Measurements from ENCODE around the gene HMMR. TPM values are rescaled to one million over a fixed set of nuclear protein-coding genes. Genes with fewer than 3 reads are reported as not detected.

HMMR gene
- total and polyA plus RNA-seq, 9 of the 15 experiments (the other 6 are each of a cell fraction or from before 2014, with no cell fraction given), result 74.9 to 133 (median 90.8) TPM

DNA sequence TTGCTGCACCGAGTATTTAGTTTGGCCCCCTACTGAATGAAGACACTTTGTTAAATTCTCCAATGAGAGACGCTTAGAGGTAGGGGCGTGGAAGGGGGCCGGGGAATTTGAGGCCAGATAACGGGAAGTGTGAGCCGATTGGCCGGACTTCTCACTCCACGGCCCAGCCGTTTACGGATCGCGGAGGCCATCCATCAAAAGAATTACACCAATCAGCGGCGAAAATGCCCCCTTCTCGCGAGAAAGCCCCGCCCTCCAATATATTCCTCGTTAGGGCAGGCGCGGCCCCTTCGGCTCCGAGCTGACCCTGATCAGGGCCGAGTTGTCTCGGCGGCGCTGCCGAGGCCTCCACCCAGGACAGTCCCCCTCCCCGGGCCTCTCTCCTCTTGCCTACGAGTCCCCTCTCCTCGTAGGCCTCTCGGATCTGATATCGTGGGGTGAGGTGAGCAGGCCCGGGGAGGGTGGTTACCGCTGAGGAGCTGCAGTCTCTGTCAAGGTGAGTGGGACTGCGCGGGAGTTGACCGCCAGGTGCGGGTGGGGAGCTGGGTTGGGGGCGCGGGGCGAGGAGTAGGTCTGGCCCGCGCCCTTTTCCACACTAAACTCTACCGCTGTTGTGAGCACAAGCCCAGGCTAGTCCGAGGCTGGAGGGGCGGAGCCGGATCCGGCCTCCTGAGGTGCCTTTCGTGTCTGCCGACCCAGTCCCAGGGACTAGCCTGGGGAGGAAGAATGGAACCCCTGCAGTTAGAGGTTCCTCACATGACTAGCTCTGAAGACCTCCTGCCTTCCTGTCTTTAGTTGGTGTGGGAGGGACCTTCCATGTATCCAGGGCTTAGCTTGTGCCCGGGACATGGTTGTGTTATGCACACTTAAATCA is 22.9 kb upstream of the HMMR start, which contains the start of gene CCNG1 (continued):
- no peak for TF ChIP-seq FOXK1 (CRISPR knock-in tag; IDR thresholded peaks at IDR 0.05; ENCODE audit: borderline replicate concordance)
- TF ChIP-seq, protein P1, sequence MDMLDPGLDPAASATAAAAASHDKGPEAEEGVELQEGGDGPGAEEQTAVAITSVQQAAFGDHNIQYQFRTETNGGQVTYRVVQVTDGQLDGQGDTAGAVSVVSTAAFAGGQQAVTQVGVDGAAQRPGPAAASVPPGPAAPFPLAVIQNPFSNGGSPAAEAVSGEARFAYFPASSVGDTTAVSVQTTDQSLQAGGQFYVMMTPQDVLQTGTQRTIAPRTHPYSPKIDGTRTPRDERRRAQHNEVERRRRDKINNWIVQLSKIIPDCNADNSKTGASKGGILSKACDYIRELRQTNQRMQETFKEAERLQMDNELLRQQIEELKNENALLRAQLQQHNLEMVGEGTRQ (CRISPR knock-in tag; IDR thresholded peaks at IDR 0.05), result no peak
- TF ChIP-seq, protein P2, sequence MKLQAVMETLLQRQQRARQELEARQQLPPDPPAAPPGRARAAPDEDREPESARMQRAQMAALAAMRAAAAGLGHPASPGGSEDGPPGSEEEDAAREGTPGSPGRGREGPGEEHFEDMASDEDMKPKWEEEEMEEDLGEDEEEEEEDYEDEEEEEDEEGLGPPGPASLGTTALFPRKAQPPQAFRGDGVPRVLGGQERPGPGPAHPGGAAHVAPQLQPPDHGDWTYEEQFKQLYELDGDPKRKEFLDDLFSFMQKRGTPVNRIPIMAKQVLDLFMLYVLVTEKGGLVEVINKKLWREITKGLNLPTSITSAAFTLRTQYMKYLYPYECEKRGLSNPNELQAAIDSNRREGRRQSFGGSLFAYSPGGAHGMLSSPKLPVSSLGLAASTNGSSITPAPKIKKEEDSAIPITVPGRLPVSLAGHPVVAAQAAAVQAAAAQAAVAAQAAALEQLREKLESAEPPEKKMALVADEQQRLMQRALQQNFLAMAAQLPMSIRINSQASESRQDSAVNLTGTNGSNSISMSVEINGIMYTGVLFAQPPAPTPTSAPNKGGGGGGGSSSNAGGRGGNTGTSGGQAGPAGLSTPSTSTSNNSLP (IDR thresholded peaks at IDR 0.05; ENCODE audit: borderline replicate concordance, low read depth, low read length), result no peak; the same call in 1 of the 2 replicates
- no peak for TF ChIP-seq SMAD2 (IDR thresholded peaks at IDR 0.05; ENCODE audit: low read depth, low read length)
- no peak for TF ChIP-seq ZNF57 (CRISPR knock-in tag; IDR thresholded peaks at IDR 0.05)
- no peak for TF ChIP-seq ZNF311 (CRISPR knock-in tag; IDR thresholded peaks at IDR 0.05)
- no peak for TF ChIP-seq ZNF124 (CRISPR knock-in tag; IDR thresholded peaks at IDR 0.05)
- peak in 1 of 2 experiments; percentile 62; a peak in 1 of 4 replicates for TF ChIP-seq NONO (IDR thresholded peaks at IDR 0.05; ENCODE audit: low read depth in 2 of 2, low read length in 1 of 2)
- TF ChIP-seq HNRNPH1 (optimal IDR thresholded peaks at IDR 0.05; ENCODE audit: low read depth, low read length), result no peak
- TF ChIP-seq TFAM (CRISPR knock-in tag; conservative IDR thresholded peaks at IDR 0.05), result no peak
- TF ChIP-seq SAFB (IDR thresholded peaks at IDR 0.05; ENCODE audit: borderline replicate concordance, low read depth, low read length), result no peak
- TF ChIP-seq ZKSCAN3 (CRISPR knock-in tag; IDR thresholded peaks at IDR 0.05), result no peak
- no peak for TF ChIP-seq SREBF1 (IDR thresholded peaks at IDR 0.05; ENCODE audit: borderline replicate concordance, low read depth, low read length)
- peak; percentile 96 for TF ChIP-seq CHD2 (IDR thresholded peaks at IDR 0.05; ENCODE audit: low read depth, low read length)
- TF ChIP-seq SUPT5H (IDR thresholded peaks at IDR 0.05), result peak; percentile 97
- no peak for TF ChIP-seq ZZZ3 (IDR thresholded peaks at IDR 0.05)
- peak; percentile 75 for TF ChIP-seq FOXM1 (IDR thresholded peaks at IDR 0.05; ENCODE audit: low read depth)
- TF ChIP-seq FOXM1 (CRISPR knock-in tag; IDR thresholded peaks at IDR 0.05; ENCODE audit: low read depth), result 0 out of 2 replicates have a peak, but pooled peaks have one; percentile 70
- TF ChIP-seq ETV1 (tag; conservative IDR thresholded peaks at IDR 0.05; ENCODE audit: low read depth), result no peak
- TF ChIP-seq, protein P3, sequence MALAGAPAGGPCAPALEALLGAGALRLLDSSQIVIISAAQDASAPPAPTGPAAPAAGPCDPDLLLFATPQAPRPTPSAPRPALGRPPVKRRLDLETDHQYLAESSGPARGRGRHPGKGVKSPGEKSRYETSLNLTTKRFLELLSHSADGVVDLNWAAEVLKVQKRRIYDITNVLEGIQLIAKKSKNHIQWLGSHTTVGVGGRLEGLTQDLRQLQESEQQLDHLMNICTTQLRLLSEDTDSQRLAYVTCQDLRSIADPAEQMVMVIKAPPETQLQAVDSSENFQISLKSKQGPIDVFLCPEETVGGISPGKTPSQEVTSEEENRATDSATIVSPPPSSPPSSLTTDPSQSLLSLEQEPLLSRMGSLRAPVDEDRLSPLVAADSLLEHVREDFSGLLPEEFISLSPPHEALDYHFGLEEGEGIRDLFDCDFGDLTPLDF (CRISPR knock-in tag; IDR thresholded peaks at IDR 0.05), result no peak
- TF ChIP-seq SNIP1 (IDR thresholded peaks at IDR 0.05; ENCODE audit: low read depth), result no peak
- TF ChIP-seq POLR2A (conservative IDR thresholded peaks at IDR 0.05), result peak; percentile 96
- no peak for TF ChIP-seq BDP1 (IDR thresholded peaks at IDR 0.05; ENCODE audit: insufficient read depth, insufficient read length)
- TF ChIP-seq, protein P4, sequence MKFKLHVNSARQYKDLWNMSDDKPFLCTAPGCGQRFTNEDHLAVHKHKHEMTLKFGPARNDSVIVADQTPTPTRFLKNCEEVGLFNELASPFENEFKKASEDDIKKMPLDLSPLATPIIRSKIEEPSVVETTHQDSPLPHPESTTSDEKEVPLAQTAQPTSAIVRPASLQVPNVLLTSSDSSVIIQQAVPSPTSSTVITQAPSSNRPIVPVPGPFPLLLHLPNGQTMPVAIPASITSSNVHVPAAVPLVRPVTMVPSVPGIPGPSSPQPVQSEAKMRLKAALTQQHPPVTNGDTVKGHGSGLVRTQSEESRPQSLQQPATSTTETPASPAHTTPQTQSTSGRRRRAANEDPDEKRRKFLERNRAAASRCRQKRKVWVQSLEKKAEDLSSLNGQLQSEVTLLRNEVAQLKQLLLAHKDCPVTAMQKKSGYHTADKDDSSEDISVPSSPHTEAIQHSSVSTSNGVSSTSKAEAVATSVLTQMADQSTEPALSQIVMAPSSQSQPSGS (CRISPR knock-in tag; IDR thresholded peaks at IDR 0.05), result no peak
- no peak for TF ChIP-seq TSC22D4 (tag; IDR thresholded peaks at IDR 0.05)
- peak; percentile 100 for TF ChIP-seq POLR2G (IDR thresholded peaks at IDR 0.05; ENCODE audit: low read depth, low read length)

All from K562 (cell line).